Stimulated activated CD8-positive, alpha-beta memory T cell treated with anti-CD3 and anti-CD28 coated beads, Interleukin-7, amount 100 ng/mL, for 4 hours (primary cell): ENCODE measurements around the gene GRID1.

ENCODE experiments used
- DNase-seq, 2 donors: peaks; one replicate each; pipeline ENCODE4 v3.0.0-alpha.2; 2020; ENCODE audit warnings: low read depth in 2 of 2

The GRID1 gene

DNA sequence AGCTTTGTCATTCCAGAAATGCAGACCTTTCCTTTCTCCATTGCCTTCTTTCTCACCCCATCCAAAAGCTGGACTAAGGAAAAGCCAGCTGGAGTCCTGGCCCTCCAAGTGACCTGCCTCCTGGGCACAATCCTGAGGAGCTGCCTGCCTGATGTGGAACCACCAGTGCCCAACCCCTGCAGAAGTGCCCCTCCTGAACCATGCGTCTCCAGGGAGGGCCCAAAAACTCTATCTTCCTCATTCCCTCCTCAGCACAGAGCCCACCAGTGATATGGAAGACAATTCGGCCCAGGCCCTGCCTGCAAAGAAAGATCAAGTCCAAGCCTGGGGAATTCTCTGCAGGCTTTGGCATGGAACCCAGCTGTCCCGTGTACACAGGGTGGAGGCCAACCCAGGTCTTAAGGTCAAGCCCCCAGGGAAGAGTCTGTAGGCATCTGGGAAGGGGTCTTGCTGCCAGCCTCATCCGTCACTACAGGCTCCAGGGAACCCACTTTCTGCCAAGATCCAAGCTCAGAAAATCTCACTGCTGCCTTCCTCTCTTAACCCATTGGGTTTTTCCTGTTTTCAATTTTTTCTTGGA, 3.5 kb upstream of the GRID1 start:
- DNase-seq: no peak

DNA sequence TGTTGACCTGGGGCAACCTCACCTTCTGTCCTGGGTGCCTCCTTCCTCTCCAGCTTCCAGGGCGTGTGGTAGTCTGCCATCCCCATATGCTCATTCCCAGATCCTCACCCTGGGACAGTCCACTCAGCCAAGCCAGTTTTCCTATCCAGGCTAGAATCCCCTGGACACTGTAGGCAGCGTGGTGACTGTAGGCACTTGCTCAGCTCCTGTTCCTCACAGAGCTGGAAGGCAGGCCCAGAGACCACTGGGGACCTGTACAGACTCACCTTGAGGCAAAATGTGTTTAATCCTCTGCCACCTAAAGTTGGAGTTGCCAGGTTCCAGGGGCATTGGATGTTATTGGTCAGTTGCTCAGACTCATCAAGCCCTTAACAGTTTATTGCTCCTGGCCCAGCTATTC, 2.4 kb upstream of the GRID1 start:
- no peak for DNase-seq

DNA sequence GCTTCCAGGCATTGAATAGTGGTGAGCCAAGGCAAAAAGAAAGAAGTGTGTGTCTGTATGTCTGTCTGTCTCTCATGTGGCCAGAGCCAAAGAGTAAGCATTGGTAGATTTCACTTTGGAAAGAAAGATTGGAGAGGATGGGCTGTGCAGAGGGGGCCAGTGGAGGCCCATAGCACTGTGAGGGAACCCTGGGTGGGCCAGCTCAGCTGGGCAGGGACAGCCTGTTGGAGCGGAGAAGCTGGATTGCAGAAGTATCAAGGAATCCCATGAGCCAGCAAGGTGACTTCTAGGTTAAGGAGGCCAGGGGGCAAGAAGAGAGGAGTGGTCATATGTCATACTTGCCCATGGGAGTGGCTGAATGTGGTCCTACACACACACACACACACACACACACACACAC, 1.5 kb upstream of the GRID1 start:
- no peak for DNase-seq

DNA sequence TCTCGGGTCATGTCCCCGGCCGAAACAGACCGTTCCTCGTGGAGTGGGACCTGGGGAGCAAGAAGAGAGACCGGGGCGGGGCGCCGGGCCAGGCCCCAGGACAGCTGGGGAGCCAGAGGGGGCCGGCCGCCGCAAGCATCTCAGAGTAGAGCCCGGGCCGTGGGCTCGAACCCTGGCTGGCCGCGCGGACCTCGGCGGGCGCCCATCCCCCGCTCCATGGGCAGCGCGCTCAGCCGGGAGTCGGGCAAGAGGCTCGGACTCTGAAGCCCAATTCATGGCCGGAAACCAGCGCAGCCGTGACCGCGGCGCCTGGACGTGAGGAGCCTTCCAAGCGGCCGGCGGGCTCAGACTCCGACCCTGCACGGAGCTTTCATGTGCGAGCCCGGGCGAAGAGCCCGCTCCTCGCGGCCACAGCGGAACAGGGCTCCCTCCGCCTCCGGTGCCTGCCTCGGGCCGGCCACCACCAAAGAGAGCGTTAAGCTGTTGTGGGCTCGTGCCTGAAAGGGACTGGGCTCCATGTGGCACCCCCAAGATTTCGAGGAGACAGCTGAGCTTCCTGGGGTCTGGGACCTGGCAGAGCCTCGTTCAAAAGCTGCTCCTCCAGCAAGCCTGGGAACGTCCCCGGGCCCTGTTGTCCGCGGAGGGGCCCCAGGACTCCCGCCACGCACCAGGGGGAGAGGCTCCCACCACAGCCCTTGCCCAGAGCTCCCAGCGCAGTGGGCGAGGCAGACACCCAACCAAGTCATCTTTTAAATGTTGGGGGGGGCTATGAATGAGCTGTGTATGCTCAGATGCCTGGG, 757 bp upstream of the GRID1 start:
- no peak for DNase-seq

DNA sequence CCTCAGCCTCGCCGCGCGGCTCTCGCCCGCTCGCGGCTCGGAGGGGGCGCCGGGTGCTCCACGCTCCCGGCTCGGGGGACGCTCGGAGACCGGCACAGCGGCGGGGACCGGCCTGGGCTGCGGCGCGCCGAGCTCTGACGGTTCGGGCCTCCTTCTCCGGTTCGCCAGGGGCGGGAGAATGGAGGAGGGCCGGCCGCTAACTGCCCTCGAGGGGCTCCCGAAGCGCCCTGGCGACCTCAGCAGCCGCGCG, 232 bp upstream of the GRID1 start:
- no peak for DNase-seq

DNA sequence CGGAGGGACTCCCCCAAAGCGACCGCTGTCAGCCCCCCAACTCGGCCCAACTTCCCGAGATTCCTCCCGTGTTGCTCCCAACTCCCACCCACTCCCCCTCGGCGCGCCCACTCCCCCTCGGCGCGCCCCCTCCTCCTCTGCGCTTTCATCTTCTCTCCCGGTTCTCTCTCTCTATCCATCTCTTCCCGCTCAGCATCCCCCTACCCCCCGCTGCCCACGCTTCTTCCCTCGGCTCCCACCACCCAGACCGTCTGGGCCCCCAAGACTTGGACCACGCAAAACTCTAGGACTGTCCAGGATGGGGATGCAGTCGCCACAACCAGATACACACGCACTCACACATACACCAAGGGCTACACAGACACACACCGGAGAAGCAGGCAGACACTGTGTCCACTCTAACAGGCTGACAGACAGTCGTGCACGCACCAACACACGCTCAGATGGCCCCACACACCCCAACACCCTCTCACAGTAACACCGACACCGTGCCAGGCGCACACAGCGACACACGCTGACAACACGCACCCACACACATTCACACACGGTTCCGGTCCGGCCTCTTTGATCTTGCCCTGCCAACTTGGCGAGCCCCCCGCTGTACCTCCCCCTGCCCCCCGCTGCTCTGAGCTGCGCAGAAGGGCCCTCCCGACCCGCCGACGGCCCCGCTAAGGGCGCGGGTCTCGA, 1.1 kb downstream of the GRID1 start:
- no peak for DNase-seq

DNA sequence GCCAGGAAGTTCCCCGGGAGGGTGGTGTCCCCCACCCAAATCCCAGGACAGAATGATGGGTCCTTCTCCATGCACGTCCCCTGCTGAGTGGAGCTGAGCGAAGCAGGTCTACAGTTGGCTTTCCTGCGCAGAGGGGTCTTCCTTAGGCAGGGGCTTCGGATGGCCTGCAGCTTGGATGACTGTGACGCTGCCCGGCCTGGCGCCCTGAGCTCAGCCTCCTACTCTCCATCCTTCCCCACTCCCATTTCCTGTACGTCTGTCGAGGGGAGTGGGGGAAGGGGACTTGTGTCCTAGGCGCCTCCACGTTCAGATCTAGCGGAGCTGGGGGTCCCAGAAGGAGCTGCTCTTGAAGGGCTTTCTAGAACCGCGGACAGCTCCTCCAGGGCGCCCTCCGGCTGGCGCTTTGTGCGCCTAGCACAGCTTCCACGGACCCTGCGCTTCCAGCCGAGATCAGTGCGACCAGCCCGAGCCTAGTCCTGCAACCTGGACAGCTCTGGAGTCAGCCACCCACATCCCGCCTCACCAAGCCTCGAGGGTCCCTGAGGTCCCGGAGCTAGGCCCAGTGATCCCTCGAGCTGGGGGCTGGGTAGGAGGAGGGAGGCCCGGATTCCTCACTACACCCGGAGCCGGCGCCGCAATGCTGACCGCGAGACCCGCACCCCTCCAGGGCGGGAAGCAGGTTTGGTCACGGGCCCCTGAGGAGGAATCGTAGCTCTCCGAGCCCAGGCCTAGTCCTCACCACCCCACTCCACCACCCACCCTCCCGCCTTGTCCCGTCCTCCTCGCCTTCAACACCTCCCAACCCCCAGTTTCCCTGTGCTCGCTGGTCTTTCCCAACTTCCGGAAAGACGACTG, 1.9 kb downstream of the GRID1 start:
- DNase-seq: no peak

DNA sequence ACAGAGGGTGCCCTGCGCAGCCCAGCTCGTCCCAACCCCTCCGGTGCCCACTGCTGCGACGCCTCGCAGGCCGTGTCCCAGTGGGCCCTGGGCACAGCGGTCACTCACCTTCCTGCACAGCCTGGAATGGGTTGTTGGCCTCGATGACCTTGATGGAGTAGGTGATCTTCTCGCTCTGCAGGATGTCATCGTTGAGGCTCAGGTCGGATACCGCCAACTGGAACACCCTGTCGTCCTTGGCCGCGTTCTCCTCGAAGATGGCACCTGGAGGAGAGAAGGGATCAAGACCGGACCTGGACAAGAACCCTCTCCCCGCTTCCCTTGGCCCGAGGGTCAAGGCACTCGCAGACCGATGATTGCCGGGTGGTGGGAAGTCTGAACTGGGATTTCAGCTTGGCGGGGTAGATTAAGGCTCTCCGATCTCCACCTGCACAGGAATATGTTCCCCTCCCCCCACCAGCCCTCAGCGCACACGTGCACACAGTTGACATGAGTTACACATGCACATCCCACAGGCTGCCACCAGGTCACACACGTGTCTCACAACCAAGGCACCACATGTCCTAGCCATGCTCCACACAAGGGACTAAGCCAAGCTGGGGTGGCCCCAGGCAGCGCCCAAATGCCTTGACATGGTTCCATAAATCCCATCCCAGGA, 2.6 kb downstream of the GRID1 start:
- no peak for DNase-seq

DNA sequence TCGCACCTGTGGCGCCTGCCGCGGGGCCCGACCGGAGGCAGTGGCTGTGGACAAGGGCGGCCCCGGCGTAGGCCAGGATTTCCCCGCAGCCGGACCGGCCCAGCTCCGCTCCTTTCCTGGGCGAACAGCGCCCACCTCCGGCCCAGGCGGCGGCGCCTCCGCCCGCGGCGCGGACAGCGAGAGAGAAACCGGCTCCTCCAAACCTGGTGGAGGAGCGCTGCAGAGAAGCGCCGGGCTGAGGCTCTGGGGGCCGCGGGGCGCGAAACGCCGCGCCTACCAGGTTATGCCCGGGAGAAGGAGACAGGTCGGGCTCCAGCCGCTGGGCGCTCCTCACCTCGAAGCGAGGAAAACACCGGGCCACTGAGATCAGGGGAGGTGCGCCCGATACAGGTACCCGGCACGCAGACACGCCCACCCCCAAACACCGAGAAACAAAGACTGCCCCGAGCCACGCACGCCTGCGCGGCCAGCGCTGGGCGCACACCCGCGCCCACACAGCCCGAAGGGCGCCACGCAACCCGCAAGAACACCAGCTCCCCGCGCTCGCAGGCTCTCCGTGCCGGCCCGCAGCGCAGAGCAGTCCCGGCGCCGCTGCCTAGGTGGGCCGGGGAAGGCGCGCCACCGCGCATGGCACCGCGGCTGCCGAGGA, 3.3 kb downstream of the GRID1 start:
- DNase-seq: no peak

DNA sequence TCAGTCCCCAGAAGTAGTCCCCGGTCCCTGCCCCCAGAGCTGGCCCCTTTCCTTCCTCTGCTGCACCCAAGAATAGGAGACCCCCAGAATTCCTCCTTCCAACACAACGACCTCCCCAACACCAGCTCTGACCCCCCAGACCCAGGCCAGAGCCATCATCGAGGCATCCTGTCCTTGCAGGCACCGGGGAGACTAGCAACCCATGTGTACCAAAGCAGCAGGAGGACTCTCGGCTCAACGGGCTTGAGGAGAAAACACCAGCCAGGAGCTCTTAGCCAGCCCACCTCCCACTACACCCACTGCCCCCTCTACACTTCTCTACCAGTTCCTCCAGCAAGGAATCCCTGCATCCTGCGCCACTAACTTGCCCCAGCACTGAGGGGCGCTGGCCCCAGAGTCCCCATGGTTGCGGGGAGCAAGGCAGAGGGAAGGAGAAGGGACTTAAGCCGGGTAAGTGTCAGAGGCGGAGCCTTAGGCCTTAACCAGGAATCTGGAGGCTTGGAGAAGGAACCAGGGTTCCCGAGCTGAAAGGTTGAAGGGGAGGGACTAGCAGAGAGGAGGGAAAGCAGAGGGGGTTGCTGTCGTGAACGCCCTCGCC, 3.9 kb downstream of the GRID1 start:
- DNase-seq: no peak

DNA sequence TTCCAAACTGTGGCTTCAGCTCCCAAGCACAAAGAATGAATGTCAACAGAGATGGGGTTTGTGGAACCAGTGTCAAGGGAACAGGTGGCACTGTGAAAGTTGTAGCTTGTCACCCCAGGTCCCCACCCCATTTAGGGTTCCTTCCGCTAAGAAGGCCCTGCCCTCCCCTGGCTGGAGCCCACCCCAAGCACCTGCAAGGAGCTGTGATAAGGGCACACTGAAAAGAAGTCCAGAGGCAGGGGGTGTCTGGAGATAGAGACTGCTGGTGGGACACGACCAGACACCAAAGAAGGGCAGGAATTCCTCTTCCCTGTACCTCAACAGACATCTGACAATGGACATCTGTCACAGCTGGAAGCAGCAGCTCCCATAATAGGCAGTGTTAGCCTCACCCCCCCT, 4.5 kb downstream of the GRID1 start:
- DNase-seq: no peak

DNA sequence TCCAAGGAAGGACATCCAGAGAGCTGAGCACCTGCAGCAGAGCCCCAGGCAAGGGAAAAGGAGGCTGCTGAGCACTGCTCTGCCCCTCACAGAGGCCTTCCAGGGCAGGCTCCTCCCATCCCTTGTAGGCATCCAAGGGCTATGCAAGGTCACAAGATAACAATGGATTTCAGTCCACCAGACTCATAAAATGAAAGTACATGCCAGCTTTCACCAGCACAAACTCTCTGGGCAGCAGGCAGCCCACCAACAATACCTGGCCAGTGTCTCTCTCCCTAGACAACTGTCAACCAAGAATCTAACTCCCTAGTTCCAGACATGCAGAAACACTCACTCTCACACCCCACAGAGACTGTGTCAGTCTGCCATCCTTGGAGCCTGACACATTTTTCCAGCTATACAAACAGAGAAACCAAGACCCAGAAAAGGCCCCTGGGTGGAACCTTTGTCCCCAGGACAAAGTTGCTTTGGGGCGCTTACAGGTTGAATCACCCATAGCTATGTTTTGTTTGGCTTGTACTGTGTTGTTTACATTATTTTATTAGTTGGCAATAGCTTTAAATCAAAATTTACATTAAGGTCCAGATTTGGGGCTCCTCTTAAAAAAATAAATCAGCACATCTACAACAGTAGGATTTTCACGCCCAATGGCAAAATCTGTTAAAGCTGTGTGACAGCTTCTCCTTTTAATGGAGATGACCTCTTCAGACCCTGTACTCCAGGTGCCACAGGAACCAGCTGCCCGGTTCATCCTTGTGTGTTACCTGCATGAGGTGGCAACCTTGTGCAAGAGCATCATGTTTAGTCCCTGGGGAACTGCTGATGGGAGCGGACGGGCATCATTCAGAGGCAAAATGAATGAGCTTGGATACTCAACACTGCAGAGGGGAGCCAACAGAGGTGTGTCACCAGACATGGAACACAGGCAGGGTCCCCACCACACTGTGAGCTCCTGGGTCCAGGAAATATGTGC, 5.2 kb downstream of the GRID1 start:
- DNase-seq: no peak

DNA sequence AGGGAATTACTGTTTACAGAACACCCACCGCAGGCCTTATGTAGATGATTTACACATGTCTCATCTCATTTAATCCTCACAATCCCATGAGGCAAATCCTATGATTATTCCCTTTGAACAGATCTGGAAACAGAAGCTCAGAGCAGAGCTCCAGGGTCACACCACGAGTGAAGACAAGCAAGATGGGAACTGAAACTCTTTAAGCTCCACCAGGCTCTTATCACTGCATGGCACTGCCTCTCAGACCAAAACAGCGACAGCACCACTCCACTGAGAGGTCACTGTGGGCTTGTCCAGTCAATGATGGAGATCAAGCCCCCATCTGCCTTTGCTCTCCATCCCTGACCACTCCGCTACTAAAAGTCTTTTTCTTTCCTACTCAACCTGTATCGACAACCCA, 5.9 kb downstream of the GRID1 start:
- DNase-seq: no peak

DNA sequence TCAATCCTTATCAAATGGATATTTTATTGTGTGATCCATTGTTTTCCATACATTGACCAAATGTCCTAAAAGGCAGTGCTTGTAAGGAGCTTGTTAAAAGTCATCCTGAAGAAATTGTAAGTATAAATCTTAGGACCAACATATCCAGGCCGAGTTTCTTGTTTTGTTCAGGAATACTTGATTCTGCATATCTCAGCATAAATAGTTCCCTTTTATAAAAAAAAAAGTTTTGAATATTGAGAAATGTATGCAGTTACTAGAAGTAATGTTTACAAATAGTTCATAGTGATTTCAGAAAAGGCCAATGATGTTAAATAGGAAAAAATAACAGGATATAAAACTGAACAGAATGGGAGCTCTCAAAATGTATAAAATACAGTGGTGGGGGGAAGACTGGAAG, 6.6 kb downstream of the GRID1 start:
- no peak for DNase-seq

DNA sequence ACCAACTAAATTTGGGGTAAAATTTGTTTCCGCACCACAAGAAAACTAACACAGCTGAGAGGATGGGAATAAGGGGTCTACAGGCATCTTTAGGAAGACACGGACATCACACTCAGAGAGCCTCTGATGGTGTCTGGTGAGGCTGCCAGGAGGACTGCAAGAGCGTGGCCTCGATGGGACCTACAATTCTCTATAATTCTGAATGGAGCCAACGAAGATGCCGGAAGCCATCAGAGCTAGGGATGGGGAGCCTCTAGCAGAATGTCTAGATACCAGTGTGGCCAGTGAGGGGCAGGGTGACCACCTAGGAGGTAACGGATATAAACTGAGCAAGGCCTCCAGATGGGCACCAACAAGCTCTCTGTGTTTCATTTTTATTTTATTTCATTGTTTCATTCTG, 7.5 kb downstream of the GRID1 start:
- DNase-seq: no peak

DNA sequence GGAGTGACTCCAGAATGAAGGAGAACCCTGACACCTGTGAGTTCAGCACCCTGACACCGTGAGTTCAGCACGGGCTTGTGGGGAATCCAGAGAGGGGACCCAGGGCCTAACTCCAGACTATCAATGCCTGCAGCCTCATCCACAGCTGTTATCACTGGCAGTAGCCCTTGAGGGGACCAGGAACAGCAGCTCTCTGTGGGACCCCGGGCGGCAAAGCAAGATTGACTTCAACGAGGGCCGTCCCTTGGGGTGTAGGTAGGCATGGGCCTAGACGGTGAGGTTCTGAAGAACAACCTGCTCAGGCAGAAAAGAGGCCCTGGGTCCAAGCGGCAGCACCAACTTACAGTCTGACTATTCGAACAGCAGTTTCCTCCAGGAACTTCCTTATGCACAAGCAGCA, 8.9 kb downstream of the GRID1 start:
- DNase-seq: no peak

DNA sequence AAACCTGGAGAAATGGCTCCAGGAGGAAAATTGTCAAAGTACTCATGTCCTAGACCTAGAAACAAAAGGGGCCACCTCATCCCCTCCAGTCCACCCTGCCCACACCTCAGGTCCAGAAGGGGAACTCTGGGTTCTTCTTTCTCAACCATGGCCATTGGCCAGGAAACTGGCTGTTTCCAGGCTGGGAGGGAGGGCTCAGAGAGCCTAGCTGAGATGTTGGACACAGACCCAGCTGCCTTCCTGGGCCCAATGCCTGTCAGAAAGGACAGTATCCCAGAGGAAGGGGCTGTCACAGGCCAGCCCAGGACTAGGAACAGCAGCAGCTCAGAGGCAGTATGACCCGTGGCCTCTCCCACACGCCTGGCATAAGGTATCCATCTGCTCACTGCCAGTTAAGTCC, 9.6 kb downstream of the GRID1 start:
- no peak for DNase-seq

DNA sequence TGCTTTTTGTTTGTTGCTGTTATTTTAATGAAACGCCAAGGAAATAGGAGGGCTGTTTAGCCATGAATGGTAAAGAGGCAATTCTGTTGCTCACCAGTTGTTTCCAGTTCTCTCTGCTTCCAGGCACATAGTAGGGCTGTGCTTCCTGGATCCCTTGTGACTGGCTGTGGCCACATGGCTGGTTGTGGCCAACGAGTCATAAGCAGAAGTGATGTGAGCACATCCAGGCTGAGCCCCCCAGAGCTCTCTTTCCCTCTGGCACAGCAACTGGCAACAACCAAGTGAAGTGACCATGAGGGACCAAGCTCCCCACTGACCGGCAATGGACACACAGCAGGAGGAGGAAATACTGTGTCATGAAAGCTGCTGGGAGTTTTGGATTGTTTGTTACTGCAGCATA, 10.3 kb downstream of the GRID1 start:
- DNase-seq: no peak

DNA sequence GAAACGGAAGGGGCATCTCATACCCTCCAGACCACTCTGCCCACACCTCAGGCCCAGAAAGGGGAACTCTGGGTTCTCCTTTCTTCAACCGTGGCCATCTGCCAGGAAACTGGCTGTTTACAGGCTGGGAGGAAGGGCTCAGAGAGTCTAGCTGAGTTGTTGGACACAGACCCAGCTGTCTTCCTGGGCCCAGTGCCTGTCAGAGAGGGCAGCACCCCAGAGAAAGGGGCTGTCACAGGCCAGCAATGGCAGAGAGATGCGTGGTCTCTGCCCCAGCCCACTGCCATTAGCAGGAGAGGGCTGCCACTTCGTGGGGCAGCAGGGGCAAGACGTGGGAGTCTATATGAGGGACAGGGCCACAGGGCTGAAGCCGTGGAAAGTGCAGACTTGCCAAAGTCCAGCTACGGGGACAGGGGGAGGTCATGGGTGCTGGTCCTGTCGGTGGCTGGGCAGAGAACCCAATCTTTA, 11.0 kb downstream of the GRID1 start:
- DNase-seq: no peak
